GM21576 (cell line): ENCODE data around the gene ADGRG7.

ENCODE experiments used
- ATAC-seq: cut with Tn5 transposase; IDR thresholded peaks from one replicate; pipeline ENCODE4 v1.9.1; 2021; ENCODE audit warnings: mild to moderate bottlenecking, moderate library complexity; ENCODE audit not compliant: unreplicated experiment

Gene ADGRG7

DNA sequence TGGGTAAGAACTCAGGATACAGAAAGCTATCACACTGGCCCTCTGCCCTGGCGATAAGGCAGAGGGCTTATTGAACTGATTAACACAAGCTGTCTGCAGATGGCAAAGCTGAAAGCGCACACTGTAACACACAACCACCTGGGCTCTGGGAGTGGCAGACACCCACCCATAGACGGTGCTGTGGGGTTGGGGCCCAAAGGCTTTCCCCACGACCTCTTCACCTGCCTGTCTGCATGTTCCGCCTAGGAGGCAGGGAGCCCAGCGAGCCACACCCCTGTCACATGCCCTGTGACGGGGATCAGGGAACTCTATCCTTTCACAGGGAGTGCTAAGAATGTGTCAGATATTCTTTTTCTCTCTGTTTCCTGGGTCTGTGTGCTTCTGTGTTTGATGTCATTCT is 87.8 kb downstream of the ADGRG7 start:
- no peak for ATAC-seq

DNA sequence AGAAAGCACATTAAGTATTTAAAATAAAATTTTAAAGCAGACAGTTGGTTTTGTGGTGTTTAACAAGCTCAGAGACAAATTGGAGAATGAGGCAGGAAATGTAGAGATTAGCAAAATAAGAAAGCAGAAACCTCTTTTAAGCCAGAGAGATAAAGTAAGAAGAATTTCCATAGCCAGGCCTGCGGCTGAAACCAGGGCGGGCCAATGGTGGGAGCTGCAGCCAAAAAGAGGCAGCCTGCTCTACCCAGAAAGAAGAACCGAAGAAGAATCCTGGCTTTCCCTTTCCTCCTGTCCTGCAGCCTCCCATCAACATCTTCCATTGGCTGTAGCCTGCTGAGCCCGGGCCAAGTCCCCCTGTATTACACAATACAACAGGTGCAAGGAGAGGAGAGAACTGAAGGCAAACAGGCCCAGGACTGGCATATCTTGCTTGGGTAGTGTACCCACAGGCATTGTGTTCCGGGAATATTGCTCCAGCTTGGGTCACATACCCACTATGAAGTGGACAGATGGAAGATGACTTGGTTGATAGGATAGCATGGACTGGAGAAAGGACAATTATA is 88.4 kb downstream of the ADGRG7 start:
- no peak for ATAC-seq

DNA sequence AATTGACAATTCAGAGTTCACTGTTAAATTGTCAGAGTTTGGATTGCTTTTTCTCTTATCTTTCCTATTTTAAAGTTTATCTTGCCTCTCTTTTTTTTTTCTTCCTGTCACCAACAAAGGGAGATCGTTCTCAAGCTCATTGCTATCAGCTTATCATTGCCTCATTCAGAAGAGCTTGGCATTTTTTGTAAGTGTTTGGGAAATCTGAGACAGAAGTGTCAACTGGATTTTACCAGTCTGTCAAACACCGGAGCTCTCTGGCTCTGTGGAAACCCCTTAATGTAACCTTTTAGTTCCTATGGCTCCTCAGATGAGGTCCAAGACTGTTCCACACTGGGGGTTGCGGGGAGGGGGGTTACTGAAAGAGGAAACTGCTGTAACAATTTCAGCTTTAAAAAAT is 89.3 kb downstream of the ADGRG7 start:
- no peak for ATAC-seq

DNA sequence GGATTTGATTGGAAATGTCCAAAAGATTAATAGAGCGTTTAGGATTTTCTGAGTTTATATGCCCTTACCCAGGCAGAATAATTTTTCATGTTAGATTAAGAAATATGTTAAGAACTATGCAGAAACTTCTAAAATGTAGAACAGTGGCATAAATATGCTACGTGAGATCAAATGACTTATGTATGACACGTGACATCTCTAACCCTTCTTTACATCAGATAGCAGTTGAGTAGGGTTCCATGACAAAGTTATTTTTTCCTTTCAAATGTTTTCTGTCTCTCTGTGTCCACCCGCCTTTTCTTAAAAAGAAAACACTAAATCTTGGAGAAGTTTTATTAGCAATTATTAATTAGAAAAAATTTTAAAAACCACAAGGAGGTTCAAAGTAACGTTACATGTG is 91.3 kb downstream of the ADGRG7 start:
- no peak for ATAC-seq

DNA sequence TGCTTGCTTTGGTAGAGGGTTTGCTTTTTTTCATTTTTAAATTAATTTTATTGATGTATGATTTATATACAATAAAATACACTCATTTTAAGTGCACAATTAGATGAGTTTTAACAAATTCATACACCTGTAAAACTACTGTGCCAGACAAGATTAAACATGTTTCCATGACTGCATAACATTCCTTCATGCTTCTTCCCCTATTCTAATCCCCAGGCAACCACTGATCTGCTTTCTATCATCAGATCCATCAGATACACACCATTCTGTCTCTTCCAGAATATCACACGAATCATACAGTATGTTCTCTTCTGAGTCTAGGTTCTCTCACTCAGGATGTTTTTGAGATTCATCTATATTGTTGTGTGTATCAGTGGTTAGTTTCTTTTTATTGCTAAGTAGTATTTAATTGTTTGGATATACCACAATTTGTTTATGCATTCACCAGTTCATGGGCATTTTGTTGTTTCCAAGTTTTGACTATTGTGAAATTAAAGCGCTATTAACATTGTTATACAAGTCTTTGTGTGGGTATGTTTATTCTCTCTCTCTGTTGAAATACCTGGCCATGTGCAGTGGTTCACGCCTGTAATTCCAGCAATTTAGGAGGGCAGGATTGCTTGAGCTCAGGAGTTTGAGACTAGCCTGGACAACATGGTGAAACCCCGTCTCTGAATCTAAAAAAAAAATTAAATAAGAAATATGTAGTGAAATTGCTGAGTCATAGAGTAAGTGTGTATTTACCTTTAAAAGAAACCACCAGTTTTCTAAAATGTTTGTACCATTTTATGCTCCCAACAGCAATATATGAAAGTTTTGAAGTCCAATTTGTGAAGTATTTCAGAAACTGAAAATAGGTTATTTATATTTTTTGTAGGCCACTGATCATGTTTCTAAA is 92.9 kb downstream of the ADGRG7 start:
- no peak for ATAC-seq

DNA sequence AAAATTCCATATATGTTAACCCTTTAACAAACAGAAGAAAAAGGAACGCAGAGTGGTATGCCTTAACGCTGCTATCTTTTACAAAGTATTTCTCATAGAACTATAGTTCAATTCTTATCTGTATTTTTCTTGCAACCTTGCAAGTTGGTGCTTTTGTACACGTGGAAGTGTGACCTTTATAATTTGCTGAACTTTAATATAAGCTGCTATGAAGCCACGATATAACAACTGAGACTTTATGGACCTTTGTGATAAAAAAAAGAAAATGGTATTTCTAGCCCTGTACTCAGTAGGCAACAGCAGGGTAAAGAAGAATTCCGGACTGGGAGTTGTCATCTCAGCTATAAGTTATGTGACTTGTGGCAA is 93.6 kb downstream of the ADGRG7 start:
- no peak for ATAC-seq

DNA sequence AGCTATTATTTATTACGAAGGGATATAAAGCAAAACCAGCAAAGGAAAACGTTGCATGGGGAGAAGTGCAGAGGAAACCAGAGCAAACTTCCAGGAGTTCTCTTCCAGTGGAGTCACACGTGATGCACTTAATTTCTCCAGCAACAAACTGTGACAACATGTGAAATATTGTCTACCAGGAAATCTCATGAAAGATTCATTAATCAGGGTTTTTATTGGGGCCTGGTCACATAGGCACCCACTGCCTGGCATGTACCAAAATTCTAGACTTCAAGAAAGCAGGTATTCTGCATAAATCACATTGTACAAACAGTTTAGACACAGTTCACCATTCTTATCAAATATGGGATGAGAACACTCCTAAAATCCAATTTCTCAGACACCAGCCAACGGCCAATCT is 94.5 kb downstream of the ADGRG7 start:
- ATAC-seq: no peak

DNA sequence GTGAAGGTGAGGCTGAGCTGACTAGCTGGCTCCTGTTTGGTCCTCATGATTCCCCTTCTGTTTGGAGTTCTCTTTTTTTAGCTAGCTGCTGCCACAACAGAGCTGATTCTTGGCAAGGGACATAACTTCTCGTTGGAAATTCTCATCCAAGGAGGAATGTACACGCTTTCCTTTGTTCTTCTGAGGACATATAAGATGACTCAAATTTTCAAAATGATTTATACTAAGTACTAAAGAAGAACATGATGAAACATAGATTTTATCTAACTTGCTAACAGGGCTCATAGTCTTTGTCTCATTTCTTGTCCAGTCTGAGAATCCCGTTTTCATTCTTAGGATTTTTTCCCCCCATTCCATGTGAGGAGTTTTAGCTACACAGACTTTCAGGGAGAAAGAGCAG is 97.0 kb downstream of the ADGRG7 start:
- no peak for ATAC-seq

DNA sequence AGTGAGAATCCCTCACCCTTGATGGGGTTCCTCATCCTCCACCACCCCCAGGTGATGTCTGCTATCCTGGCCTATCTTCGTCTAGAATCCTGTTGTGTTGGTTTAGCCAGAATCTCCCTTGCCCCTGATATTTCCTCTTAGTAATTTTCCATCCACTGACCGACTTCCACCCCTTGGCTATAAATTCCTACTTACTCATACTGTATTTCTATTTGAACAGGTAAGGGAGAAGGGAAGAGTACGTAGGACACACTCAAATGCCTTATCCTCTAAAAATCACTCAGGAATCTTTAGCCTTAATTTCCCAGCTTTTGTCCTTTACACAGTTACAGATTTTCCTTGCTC is 99.2 kb downstream of the ADGRG7 start:
- ATAC-seq: no peak

DNA sequence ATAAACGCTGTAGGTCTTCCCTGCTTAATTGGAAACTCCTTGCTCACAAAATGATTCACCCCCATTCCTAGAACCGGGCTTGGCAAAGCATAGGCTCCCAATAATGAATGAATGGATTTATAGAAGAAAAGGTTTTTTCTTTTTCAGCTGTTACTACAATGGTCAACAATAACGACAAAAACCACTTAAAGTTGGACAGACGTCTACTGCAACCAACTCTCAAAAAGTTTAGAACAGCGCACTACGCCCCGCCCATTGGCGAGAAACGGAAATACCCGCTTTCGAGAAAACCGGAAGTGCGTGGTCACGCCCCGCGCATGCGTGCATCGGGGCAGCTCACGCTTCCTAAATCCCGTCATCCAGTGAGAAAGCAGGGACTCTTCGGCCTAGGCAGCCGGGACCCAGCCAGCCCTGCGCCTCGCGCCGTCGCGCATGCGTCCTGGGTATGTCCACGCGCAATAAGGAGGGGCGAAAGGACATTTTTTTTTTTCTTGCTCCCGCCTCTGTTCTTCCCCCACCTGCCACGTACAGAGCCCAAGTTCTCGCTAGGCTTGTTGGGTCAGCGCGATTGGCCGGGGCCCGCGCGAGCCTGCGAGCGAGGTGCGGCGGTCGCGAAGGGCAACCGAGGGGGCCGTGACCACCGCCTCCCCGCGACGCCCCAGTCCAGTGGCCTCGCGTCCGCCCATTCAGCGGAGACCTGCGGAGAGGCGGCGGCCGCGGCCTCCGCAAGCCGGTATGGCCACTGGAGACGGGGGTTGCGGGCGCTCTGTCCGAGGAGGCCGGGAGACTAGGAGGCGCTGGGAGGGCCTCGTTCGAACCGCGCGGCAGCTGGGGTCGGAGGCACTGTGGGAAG is 99.8 kb downstream of the ADGRG7 start, which contains the start of gene TFG:
Gene TFG (plus strand): TSS at position 506 of the 853 bp plus-strand sequence. CDS start 4,192 bp downstream, outside the sequence.
- ATAC-seq: peak; percentile 94

DNA sequence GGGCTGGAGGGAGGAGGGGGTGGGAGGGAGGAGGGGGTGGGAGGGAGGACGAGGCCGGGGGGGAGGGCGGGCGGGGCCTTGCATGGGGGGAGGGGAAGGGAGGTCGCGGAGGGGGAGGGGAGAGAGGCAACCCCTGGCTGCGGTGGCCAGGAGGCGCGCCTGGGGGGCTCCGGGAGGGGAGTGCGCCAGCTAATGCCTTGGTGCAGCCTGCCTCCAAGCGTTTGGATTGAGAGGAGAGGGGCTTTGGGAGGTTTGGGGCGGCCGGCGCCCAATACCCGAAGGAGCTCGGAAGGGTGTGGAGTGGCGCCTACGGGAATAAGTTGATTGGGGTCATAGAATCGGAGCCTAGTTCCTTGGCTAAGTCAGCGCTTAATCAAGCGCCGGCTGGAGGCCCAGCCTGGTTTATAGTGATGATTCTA is 100.5 kb downstream of the ADGRG7 start:
- ATAC-seq: no peak

DNA sequence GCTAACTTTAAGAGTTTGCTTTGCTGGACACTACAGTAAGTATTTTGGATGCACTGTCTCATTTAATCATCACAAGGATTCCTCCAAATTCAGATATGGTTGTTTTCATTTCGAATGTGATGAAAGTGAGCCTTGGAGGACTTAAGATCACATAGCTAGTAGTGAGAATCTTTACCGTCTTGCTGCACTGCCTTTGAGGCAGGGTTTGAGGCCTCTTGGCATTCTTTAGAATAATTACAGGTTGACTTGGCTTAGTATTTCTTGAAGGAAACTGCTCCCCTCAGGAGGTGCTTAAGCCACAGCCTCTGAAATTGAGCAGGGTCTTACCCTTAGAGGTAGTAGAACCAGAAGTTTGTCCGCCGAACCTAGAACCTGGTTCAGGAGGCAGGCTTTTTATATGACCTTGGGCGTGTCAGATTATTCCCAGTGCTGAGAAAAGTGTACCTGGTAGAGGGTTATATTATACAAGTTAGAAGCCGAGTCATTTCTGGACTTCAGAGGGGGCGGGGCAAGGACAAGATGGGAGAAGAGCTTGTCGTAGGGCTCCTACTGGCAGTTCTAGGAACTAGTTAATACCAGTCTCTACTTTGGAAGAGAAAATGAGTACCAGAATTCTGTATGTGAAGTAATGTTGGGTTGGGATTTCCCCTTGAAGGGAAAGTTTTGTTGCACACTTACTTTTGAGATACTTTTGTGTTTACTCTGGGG is 101.0 kb downstream of the ADGRG7 start:
- ATAC-seq: peak; percentile 37

DNA sequence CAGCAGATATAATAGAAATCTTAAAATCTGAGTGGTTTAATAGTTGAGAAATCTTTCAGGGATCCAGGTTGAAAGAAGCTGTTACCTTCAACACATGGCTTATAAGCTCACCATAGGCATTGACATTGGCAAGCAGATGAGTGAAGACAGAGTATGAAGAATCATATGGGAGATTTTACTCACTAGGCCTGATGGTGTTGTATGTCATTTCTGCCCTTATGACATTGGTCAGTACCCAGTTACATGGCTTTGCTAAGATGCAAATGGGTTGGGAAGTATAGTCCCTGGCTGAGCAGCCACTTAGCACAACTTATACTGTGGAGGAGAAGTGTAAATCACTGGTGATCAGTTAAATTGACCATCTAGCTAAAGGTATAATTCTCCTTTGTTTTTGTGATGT is 105.8 kb downstream of the ADGRG7 start:
- ATAC-seq: no peak

DNA sequence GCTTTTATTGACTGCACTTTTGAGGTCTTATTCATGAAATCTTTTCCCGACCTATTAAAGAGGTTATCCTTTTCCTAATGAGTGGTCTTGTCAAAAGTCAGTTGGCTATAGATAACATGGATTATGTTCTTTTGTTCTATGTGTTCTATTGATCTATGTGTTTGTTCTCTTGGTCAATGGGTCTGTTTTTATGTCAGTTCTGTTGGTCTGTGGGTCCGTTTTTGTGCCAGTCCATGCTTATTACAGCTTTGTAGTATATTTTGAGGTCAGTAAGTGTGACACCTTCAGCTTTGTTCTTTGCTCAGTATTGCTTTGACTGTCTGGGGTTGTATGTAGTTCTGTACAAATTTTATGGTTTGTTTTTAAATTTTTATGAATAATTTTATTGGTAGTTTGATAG is 107.7 kb downstream of the ADGRG7 start:
- ATAC-seq: no peak

DNA sequence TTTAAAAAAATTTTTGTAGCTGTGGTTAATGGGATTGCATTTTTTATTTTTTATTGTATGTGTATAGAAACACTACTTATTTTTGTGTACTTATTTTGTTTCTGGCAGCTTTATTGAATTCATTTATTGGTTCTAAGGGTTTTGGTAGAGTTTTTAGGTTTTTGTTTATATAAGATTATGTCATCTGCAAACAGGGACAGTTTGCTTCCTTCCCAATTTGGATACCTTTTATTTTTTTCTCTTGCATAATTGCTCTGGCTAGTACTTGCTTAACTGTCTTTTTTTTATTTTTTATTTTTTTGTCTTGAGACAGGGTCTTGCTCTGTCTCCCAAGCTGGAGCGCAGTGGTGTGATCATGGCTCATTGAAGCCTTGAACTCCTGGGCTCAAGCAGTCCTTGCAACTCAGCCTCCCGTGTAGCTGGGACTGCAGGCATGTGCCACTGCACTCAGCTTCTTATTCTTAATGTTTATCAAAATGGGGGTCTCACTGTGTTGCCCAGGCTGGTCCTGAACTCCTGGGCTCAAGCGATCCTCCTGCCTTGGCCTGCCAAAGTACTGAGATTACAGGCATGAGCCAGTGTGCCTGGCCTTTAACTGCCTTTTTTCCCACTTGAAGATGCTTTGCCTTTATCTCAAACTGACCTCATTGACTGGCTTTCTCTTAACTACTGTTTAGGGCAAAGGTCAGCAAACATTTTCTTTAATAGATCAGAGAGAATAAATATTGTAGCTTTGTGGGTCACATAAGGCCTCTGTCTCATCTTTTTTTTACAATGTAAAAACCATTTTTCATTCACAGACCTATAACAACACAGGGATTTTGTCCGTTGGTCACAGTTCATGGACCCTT is 108.5 kb downstream of the ADGRG7 start:
- no peak for ATAC-seq

DNA sequence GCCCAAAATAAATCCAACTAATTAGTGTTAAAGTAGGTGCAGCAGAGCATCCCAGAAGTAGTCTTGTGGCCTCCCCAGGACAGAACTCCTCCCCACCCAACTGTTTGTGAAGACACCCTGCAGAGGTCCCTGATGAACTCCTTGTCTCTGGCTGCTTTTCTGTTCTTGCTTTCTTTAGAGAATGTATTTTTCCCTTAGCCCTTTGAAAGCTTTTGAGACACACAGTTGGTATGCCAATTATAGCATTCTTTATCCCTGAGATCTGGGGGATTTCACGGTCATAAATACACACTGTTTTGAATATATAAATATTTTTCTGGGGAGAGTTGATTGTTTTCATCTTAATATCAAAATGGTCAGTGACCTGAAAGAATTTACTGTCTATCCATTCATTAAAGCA is 109.7 kb downstream of the ADGRG7 start:
- ATAC-seq: no peak

DNA sequence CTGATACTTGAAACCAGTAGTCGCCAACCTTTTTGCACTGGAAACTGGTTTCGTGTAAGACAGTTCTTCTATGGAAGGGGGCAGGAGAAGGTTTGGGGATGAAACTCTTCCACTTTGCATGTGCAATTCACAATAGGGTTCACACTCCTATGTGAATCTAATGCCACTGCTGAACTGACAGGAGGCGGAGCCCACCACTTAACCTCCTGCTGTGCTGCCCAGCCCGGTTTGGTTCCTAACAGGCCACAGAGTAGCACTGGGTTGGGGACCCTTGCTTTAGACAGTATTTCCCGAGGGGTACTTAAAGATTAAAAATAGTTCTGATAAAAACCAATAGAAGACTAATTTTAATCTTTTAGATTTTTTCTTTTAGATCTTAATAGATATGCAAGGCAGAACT is 111.0 kb downstream of the ADGRG7 start:
- no peak for ATAC-seq

DNA sequence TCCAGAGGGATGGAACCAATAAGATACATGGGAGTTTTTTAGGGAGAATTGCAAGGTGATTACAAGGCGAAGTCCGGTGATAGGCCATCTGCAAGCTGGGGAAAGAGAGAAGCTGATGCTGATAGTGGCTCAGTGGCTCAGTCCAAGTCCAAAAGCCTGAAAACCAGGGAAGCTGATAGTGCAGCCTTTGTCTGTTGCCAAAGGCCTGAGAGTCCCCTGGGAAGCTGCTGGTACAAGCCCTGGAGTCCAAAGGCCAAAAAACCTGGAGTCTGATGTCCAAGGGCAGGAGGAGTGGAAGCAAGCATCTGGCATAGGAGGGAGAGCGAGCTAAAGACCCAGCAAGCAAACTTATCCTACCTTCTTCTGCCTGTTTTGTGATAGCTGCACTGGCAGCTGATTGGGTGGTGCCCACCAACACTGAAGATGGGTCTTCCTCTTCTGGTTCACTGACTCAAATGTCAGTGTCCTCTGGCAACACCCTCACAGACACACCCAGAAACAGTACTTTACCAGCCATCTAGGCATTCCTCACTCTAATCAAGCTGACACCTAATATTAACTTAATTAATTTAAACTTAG is 116.6 kb downstream of the ADGRG7 start:
- no peak for ATAC-seq

DNA sequence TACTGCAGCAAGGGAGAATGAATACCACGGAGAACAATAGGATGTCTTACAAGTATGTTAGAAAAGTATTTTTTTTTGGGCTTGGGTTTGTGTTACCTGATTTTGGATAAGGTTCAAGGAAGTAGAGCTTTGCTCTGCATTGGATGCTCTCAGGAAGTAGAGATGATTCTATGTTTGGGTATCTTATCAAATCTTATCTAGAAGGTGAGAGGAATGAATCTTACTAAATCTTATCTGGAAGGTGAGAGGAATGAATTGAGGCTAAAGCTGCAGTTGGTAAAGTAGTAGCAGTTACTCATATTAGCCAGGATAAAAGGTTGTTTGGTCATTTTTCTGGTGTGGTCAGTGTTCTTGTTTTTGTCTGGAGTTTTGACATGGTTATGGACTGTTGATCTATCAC is 117.3 kb downstream of the ADGRG7 start:
- ATAC-seq: no peak

DNA sequence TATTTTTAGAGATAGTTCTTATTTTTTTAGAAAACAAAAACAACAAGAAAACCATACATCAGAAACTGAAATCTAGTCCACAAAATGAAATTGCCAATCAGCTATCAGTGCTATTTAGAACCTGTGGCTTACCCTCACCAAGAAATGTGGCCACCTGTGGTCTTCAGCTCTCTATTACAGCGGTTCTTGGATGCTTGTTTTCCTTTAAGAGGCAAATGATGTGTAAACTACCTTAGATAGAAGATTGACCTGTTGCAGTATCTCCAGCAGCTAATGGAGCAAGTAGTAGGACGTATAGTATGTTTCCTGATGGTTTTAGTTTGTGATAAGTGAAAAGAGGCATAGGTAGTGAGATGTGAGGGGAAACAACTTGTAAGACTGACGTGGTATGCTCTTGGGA is 121.1 kb downstream of the ADGRG7 start:
- no peak for ATAC-seq
